Measurements from ENCODE around the gene RASSF7.

RASSF7 gene

GRCh38 chr11:587978-588380 is 27.2 kb downstream of the RASSF7 start:
- DNase-seq, result peak; percentile 74

GRCh38 chr11:589798-590197 is 29.0 kb downstream of the RASSF7 start:
- DNase-seq, result no peak

- DNase-seq, result no peak
Measured at GRCh38 chr11:590997-591396, 30.2 kb downstream of the RASSF7 start.

- DNase-seq, result no peak
Measured at GRCh38 chr11:592501-592900, 31.7 kb downstream of the RASSF7 start.

DNA sequence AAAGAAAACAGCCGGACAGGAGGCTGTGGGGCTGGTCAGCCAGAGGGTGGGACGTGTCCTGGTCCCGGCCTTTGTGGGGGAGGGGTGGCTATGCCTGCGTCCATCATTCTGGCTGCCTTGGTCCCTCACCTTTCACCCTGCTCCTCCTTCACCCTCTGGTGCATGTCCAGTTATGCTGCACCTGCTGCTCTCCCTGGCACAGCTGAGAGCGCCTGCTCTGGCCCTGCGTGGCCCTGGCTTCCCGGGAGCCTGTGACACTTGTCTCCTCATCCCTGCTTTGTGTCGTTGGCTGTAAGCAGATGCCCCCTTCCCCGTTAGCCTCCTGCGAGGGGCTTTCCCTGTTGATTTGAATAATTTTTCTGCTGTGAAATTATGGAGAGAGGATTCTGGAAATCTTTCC is 32.1 kb downstream of the RASSF7 start:
- DNase-seq, result no peak

DNA sequence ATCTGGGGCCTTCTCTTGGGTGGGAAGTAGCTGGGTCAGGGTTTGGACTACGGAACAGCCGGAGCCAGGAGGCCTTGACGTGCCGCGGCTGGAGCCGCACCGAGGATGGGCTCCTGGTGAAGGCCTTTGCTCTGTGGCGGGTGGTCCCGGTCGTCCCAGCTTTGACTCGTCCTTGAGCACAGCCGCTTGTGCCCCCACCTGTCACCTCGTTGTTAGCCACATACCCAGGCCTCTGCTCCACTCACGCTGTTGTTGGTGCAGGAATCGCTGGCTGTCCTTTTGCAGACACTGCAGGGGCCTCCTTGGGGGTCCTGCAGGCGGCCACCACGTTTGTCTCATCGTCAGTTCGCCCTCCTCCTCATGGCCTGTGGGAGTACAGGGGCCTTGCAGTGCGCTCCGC is 32.6 kb downstream of the RASSF7 start:
- no peak for DNase-seq

DNA sequence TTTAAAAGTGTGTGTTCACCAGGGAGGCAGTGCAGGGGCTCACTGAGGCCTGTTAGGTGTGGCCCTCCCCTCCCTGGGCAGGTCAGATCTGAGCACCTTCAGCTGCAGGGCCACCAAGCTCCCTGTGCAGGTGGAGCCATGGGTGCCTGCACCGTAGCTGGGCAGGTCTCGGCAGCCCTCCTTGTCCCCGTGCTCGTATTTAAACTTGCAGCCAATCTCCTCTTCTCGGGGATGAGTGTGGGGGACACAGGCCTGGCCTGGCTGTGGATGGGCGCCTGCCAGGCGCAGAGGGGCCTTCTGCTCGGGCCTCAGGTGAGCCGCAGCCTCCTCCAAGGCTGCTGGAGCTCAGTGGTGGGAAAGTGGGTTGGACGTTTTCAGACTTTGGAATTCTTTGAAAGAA is 34.6 kb downstream of the RASSF7 start:
- DNase-seq, result no peak

- DNase-seq, result no peak
Measured at GRCh38 chr11:596374-596773, 35.6 kb downstream of the RASSF7 start.

GRCh38 chr11:597166-597725 is 36.5 kb downstream of the RASSF7 start:
- no peak for DNase-seq

DNA sequence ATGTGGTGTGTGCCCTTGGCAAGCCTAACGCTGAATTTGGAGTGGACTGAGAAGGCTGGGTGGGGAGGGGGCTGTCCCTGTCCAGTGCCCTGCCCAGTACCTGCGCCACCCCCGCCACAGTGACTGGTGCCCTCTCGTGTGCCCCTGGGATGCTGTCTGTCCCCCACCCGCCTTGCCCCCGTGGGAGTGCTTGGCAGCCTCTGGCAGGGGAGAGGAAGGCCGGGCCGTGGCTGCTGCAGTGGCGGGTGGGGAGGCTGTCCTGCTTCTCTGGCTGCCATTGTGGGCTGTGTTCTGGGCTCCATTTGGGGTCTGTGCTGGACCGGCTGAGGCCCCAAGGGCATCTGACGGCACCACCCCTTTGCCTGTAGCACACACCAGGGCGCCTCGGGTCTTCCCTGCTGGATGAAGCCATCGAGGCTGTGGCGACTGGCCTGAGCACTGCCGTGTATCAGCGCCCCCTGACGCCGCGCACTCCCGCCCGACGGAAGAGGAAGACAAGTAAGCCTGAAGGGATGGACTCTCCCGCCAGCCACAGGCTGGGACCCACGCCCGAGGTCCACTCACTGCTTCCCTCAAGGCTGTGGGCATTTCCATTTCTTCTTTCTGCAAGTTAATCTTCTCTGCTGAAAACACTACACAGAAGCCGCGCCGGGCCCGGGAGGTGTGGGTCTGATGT is 37.4 kb downstream of the RASSF7 start:
- no peak for DNase-seq

DNA sequence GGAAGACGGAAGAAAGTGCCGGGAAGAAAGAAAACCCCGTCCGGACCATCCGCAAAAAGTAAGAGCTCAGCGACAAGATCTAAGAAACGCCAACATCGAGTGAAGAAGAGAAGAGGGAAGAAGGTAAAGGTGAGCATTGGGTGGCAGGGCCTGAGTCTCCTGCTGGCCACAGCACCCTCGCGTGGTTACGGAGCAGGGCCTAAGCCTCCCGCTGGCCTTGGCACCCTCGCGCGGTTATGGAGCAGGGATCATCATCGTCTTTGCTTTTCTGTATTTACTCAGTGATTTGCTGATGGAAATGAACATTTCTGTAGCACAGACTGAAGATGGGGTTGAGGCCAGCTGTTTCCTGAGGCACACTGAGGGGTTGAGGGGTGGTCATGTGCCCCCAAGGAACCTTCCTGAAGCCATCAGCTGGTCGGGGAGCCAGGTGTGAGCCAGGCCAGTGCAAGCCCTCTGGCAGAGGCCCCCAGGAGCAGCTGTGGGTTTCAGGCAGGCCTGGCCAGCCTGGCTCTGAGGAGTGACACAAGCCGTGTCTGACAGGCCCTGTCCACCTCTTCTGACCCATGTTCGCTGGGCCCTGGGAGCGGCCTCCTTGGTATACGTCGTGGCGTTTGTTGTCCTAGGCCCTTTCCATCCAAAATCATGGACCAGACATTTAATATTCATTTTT is 40.9 kb downstream of the RASSF7 start:
- DNase-seq, result no peak

GRCh38 chr11:603154-603553 is 42.4 kb downstream of the RASSF7 start:
- DNase-seq, result no peak

DNA sequence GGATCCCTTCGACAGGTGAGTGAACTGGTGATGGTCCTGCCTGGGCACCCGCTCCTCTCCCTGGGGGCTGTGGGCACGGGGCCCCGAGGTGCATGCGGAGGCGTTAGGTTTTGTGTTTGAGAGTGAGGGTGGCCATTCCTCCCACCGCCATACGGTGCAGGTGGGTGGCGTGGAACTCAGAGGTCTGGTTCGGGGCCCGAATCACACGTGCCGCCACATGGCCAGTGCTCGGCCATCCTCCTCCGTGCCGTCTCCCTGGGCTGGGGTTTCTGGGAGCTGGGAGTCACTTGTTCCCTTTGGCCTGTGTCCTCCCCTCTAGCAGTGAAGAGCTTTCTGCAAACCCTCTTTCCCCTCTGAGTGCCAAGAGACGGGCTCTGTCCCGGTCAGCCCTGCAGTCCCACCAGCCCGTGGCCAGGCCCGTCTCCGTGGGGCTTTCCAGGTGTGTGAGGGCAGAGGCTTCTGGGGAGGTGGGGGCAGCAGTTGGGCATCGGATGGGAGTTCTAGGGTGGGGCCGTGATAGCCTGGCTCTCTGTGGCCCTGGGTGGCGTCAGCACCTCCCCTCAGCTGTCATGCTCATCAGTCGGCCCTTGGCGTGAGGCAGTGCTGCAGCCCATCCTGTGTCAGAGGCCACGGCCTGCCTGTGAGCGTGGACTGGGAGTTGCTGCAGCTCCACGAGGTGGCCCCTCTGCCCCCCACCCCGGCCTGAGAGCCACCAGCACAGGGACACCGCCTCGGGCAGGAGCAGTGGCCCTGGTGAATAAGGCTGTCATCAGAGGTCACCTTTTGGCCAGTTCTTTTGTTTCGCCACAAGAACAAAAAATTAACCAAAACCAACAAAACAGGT is 44.7 kb downstream of the RASSF7 start:
- DNase-seq, result no peak

- no peak for DNase-seq
Measured at GRCh38 chr11:606245-606644, 45.5 kb downstream of the RASSF7 start.

- no peak for DNase-seq
Measured at GRCh38 chr11:607020-607780, 46.4 kb downstream of the RASSF7 start.

DNA sequence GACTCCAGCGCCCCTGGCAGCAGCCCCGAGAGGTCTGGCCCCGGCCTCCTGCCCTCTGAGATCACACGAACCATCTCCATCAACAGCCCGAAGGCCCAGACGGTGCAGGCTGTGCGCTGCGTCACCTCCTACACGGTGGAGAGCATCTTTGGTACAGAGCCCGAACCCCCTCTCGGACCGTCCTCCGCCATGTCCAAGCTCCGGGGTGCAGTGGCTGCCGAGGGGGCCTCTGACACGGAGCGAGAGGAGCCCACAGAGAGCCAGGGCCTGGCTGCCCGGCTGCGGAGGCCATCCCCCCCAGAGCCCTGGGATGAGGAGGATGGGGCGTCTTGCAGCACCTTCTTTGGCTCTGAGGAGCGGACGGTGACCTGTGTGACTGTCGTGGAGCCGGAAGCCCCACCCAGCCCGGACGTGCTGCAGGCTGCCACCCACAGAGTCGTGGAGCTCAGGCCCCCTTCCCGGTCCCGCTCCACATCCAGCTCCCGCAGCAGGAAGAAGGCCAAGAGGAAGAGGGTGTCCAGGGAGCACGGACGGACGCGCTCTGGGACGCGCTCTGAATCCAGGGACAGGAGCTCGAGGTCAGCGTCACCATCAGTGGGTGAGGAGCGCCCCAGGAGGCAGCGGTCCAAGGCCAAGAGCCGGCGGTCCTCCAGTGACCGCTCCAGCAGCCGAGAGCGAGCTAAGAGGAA is 47.3 kb downstream of the RASSF7 start:
- DNase-seq, result no peak

DNA sequence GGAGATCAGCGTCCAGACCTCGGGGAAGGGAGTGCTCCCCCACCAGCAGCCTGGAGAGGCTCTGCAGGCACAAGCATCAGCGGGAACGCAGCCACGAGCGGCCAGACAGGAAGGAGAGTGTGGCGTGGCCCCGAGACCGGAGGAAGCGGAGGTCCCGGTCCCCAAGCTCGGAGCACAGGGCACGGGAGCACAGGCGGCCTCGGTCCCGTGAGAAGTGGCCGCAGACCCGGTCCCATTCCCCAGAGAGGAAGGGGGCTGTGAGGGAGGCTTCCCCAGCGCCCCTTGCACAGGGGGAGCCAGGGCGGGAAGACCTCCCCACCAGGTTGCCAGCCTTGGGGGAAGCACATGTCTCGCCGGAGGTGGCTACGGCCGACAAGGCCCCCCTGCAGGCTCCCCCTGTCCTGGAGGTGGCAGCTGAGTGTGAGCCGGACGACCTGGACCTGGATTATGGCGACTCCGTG is 48.1 kb downstream of the RASSF7 start:
- no peak for DNase-seq

DNA sequence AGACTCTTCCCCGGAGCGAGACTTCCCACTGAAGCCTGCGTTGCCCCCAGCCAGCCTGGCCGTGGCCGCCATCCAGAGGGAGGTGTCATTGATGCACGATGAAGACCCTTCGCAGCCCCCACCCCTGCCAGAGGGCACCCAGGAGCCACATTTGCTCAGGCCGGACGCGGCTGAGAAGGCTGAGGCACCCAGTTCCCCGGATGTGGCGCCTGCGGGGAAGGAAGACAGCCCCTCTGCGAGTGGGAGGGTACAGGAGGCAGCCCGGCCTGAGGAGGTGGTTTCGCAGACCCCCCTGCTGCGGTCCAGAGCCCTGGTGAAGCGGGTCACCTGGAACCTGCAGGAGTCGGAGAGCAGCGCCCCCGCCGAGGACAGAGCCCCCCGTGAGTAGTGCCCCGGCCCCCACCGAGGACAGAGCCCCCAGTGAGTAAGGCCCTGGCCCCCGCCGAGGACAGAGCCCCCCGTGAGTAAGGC is 48.6 kb downstream of the RASSF7 start:
- no peak for DNase-seq

DNA sequence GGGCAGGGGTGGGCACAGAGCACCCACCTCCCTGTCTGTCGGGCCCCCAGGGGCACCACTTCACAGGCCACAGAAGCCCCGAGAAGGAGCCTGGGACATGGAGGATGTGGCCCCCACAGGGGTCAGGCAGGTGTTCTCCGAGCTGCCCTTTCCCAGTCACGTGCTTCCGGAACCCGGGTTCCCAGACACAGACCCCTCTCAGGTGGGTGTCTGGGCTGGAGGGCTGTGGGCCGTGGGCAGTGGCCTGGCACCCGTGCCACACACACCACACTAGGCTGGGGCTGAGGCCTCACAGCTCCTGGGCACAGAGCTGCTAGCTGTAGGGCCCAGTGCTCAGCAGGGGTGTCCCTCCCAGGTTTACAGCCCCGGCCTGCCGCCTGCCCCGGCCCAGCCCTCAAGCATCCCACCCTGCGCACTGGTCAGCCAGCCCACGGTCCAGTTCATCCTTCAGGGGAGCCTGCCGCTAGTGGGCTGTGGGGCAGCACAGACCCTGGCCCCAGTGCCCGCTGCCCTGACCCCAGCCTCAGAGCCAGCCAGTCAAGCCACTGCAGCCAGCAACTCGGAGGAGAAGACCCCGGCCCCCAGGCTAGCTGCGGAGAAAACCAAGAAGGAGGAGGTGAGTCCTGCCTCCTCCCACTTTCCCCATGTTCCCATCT is 49.5 kb downstream of the RASSF7 start:
- no peak for DNase-seq

DNA sequence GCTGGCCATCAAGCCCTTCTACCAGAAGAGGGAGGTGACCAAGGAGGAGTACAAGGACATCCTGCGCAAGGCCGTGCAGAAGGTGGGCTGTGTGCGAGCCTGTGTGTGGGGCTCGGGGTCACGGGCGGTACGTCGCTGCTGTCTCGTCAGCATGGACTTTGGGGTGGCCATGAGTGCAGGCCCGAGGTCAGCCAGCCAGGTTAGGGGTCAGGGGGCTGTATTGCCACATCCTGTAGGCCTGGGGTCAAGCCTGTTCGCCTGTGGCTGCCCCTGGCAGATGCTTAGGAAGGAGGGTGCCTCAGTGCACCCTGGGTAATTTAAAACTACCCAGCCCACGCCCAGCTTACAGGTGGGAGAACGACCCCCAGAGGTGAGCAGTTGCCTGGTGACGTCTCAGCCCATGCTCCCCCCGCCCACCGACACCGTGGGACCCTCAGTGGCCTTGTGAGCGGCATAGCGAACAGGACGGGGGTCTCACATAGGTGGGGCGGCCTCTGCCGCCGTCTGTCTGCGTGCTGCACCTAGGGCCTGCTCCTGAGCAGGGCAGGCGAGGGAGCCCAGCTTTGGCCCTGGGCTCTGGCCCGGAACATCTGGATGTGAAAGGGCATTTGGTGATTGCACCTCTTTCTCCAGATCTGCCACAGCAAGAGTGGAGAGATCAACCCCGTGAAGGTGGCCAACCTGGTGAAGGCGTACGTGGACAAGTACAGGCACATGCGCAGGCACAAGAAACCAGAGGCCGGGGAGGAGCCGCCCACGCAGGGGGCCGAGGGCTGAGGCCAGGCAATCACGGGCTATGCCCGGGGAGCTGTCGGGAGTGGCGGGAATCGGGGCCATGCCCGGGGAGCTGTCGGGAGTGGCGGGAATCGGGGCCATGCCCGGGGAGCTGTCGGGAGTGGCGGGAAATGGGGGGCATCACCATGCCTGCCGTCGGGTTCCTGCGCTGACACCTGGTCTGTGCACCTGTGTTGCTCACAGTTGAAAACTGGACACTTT is 50.5 kb downstream of the RASSF7 start:
- no peak for DNase-seq
